HG03280 (cell line): ENCODE results near the gene S100A6.
"Not testable (repeated sequence)": the region's sequence is repeated elsewhere in the genome, so short reads cannot be mapped to it uniquely, and the experiment has no call there.

Experiments
- ATAC-seq: cut with Tn5 transposase; IDR thresholded peaks from one replicate; pipeline ENCODE4 v1.9.1; 2021; ENCODE audit warnings: mild to moderate bottlenecking, moderate library complexity; ENCODE audit not compliant: unreplicated experiment

Gene S100A6

DNA sequence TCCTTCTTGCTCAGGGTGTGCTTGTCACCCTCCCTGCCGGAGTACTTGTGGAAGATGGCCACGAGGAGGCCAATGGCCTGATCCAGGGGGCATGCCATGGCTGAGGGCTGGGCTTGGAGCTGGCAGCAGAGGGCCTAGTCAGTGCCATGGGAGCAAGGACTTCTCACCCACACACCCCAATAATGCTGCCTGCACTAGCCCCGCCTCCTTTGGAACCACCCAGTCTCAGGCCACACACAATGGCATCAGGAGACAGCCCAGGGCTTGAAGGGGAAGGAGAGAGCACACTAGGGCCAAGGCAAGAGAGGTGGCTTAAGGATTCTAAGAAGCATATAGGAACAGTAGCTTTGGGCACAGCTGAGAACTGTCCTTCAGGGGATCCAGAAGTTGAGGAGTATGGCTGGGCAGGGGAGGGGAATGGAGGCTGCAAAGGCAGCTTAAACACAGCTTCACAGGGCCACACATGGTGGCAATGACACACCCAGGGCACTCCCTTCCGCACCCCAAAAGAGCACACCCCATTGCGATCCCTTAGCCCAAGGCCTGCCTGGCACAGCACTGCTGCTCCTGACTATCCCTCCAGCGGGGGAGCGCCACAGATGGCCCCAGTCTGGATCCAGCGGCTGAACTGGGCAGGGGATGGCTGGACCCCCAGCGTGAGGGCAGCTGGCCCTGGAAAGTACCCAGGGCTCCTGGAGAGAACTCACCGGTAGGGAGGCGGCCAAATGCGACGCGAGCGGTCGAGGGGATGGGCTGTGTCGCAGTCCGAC lies at the start of gene S100A6:
Gene S100A6 (minus strand): TSS at position 750 of the 770 bp plus-strand sequence. CDS start 652 bp downstream, at position 98.
- ATAC-seq = no peak

DNA sequence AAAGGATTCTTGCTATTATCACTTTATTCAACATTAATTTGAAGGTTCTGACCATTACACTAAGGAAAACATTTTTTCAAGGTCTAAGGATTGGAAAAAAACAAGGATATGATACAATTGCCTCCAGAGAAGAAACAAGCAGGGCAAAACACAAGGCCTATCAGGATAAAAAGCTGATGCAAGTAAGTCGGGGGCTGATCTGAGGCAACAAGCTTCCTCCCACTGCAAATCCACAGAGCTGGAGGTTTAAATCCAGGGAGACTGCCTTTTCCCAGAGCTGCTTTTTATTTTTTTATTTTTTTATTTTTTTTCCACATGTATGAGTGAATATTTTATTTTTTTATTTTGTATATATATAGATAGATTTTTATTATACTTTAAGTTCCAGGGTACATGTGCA lies 49.2 kb upstream of the S100A6 start:
- no peak for ATAC-seq

DNA sequence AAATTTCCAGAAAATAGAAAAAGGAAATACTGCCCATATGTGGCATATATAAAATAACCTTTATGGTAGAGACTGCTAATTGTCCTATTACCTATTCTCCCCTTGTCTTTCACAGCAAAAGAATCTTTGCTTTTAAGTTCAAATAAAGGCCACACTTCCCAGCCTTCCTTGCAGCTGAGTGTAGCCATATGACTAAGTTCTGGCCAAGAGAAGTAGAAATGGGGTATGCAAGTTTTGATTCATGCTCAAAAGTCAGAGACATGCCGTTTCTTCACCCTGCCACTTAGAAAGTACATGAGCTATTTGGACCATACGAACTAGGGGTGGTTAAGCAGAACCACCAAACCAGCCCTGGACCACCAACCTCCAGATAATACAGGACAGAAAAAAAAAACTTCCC lies 48.2 kb upstream of the S100A6 start:
- no peak for ATAC-seq

DNA sequence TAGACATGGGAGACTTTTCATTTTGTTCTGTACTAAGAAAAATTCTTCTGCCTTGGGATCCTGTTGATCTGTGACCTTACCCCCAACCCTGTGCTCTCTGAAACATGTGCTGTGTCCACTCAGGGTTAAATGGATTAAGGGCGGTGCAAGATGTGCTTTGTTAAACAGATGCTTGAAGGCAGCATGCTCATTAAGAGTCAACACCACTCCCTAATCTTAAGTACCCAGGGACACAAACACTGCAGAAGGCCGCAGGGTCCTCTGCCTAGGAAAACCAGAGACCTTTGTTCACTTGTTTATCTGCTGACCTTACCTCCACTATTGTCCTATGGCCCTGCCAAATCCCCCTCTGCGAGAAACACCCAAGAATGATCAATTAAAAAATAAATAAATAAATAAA lies 47.7 kb upstream of the S100A6 start:
- not testable (repeated sequence) for ATAC-seq

DNA sequence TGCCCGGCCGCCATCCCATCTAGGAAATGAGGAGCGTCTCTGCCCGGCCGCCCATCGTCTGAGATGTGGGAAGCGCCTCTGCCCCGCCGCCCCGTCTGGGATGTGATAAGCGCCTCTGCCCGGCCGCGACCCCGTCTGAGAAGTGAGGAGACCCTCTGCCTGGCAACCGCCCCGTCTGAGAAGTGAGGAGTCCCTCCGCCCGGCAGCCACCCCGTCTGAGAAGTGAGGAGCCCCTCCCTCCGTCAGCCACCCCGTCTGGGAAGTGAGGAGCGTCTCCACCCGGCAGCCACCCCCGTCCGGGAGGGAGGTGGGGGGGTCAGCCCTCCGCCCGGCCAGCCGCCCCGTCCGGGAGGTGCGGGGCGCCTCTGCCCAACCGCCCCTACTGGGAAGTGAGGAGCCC lies 47.0 kb upstream of the S100A6 start:
- ATAC-seq = not testable (repeated sequence)

DNA sequence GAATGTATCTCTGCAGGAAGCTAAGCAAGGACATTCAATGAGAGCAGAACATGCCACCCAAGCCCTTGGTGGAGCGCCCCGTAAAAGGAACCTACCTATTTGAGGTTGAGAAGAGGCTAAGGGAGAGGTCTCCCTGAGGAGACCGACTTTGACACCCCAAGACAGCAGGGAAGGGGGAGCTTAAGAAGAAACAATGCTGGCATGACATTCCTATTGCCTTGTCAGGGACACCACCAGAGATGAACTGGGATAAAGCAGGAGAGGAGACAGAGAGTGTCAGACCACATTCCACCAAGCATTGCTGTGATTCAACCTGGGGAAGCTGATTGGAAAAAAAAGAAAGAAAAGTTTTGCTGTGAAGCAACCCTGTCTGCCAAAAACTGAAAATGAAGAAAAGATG lies 43.1 kb upstream of the S100A6 start:
- ATAC-seq = no peak

DNA sequence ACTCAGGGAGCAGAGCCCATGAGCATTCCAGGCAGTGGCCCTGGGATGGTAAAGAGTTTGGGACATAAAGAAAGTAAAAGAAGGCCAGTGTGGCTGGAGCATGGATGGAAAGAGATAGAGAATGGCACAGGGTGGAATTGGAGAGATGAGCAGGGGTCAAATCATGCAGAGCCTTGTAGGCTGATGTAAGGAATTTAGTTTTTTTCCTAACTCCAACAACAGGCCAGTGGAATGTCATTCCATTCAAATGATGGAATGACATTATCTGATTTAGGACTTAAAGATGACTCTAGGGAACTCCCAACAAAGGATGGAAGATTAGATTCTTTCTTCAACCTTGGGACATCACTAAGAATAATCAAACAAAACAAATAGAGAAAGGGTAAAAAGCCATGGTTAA lies 42.7 kb upstream of the S100A6 start:
- ATAC-seq = no peak

DNA sequence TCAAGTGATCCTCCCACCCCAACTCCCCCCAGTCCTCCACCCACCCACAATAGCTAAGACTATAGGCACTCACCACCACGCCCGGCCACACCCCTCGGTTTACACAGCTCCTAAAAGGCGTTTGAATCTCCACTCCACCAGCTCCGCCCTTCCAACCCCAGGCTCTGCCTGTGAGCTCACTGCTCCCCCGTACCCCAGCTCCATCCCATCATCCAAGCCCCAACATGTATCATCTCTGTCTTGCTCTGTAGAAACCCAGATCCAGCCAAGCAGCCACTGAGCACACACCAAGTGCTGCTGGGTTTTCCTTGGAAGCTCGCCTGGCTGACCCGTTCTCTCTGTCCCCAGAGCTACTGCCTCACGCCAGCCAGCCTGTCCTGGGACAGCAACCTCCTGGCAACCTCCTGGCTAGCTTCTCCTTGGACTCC lies 41.8 kb upstream of the S100A6 start:
- no peak for ATAC-seq

DNA sequence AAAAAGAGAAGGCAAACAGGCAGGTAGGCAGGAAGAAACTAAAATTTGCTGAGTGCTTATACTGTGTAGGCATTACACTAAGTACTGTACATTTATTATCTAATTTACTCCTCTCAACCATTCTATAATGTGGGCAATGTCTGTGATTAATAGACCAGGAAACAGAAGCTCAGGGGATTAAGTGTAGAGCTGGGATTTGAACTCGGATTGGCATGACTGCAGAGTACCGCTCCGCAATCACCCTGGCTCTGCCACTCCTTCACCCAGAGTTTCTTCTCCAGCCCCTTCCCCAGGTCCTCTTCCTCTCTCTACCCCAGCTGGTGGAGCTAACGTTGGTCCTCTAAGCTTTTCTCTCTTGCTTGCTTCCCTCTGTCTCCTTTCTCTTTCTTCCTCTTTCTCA lies 41.3 kb upstream of the S100A6 start:
- ATAC-seq = no peak

DNA sequence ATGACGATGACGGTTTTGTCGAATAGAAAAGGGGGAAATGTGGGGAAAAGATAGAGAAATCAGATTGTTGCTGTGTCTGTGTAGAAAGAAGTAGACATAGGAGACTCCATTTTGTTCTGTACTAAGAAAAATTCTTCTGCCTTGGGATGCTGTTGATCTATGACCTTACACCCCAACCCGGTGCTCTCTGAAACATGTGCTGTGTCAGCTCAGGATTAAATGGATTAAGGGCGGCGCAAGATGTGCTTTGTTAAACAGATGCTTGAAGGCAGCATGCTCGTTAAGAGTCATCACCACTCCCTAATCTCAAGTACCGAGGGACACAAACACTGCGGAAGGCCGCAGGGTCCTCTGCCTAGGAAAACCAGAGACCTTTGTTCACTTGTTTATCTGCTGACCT lies 39.7 kb upstream of the S100A6 start:
- ATAC-seq = not testable (repeated sequence)

DNA sequence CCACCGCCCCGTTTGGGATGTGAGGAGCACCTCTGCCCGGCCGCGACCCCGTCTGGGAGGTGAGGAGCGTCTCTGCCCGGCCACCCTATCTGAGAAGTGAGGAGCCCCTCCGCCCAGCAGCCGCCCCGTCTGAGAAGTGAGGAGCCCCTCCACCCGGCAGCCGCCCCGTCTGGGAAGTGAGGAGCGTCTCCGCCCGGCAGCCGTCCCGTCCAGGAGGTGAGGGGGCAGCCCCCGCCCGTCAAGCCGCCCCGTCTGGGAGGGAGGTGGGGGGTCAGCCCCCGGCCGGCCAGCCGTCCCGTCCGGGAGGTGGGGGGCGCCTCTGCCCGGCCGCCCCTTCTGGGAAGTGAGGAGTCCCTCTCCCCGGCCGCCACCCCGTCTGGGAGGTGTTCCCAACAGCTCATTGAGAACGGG lies 39.3 kb upstream of the S100A6 start:
- ATAC-seq = not testable (repeated sequence)

DNA sequence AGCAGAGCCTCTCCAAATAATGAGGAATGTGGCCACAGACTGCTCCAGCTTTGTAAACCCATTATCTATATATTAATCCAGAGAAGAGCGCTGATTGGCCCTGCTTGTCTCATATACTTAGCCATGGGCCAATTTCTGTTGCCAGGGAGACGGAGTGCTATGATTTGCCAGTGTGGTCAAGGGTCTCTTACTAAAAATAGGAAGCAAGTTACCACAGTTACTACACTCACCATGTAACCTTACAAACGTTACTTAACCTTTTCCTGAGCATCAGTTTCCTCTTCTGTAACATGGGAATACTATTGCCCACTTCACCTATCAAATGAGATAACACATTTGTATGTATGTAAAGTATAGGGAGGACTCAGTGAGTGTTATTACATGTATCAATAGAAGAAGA lies 37.6 kb upstream of the S100A6 start:
- no peak for ATAC-seq

DNA sequence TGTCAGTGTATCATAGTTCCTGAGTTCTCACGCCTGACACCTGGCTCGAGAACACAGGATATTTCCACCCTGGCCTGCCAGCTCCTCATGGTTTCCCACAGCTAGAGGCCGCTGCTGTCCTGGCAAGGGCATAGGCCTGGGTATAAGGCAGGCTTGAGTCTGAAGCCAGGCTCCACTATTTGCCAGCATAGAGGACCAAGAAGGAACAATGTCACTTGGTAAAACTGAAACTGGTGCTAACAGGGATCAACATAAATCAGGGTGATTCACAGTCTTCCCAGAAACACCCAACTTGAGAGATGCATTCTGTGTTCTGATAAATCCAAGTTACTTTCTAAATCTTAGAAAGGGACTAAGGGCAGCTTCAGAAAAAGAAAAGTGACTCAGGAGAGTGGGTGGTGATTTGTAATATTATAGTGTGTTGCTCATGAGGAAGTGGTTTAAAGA lies 36.8 kb upstream of the S100A6 start:
- ATAC-seq = no peak

DNA sequence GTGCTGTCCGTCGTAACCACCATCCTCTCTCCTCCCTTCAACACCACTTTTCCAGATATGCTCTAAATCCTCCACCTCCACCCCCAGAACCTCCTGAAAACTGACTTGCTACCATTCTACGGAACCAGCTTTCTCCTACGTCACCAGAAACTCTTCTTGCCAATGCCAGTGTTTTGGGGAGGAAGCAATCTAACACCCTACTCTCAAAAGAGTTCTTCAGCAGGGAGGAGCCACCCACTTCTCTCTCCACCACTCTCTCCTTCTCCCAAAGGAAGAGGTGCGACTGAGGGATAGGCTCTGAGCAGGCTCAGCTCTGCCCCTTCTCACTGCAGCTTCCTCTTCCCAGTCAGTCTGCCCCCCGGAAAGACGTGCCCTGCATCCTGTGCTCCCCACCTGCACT lies 35.9 kb upstream of the S100A6 start:
- ATAC-seq = no peak

DNA sequence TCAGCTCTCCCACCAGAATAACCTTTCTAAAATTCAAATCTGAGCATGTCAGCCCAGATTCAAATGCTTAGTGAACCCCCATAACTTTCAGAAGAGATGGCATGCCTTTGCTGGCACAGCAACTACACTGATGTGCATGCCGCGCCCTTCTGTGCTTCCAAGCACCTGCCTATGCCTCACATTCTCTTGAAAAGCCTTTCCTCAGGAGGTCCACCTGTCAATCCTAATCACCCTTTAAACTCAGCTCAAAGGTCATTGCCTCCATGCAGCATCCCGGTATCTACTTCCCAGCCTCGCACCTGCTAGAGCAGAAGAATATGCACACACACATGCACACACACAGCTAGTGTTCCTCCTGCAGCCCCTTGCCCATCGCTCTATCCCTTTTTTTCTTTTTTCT lies 35.1 kb upstream of the S100A6 start:
- ATAC-seq = no peak

DNA sequence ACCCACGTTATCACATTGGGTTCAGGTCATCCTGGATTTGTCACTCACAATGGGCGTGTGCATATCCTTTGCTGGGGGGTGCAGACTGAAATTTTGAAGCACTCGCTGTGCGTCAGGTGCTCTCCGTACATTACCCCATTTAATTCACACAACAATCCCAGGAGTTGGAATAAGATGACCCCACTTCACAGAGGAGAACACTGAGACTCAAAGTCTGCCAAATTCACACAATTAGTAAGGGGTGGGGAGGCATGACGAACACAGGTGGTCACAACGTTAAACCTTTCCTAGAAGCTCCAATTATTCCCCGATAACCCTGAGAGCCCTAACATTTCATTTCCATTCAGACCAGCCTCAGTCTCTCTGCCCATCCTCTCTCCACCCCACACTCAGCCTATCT lies 33.7 kb upstream of the S100A6 start:
- ATAC-seq = no peak

DNA sequence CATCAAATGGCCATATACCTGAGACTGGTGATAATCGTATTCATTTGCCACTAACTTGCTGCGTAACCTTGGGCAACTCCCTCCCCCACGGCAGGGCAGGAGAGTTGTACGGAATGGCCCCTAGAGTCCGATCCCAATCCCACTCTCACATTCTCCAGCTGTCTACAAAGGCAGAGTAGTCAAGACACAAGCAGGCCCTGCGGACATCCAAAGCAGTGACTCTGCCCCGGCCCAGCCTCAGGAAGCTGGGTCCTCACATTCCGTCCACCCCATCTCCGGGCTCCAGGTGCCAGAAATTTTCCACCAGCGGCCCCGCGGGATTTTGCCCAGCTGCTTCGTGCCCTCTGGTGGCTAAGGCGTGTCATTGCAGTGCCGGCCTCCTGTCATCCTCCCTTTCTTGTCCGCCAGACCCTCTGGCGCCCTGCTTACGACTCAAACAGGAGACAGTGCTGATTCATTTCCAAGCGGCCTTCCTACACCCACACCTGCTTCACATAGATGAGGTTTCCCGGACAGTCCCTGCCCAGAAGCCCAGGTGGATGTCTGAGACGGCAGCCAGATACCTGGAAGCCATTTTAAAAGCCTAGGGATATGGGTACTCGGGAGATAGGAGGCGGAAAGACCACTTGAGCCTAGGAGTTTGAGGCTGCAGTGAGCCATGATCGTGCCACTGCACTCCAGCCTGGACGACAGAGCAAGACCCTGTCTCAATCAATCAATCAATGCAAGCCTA lies 32.7 kb upstream of the S100A6 start:
- no peak for ATAC-seq

DNA sequence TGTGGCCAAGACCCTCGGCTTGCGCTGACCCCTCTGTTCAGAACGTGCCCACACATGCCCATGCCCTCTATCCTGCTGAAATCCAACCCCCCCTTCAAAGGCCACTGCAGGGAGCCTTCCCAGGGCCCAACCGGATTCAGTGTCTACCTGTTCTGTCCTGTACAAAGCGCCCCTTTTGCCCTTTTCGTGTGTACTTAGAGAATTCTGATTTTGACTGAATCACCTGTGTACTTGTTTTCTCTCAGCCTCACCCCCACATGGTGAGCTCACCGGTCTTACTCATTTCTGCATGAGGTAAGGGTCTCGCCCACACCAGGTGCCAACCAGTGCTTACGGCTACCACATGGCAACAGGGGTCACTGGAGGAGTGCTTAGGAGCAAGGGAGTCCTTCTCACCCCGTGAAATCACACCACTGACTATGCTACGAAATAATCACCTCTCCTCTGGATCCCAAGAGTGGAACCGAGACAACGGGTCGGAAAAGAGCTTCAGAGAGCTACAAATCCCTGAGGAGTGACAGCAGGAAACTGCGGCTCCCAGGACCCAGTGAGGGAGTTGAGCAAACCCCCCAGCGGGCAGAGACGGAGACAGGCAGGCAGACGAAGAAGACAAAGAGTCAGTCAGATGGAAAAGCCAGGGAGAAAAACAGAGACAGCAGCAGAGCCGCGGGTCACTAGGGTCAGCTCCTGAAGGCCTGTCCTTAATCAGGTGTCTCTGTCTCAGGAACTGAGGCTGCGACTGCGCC lies 32.0 kb upstream of the S100A6 start:
- no peak for ATAC-seq

DNA sequence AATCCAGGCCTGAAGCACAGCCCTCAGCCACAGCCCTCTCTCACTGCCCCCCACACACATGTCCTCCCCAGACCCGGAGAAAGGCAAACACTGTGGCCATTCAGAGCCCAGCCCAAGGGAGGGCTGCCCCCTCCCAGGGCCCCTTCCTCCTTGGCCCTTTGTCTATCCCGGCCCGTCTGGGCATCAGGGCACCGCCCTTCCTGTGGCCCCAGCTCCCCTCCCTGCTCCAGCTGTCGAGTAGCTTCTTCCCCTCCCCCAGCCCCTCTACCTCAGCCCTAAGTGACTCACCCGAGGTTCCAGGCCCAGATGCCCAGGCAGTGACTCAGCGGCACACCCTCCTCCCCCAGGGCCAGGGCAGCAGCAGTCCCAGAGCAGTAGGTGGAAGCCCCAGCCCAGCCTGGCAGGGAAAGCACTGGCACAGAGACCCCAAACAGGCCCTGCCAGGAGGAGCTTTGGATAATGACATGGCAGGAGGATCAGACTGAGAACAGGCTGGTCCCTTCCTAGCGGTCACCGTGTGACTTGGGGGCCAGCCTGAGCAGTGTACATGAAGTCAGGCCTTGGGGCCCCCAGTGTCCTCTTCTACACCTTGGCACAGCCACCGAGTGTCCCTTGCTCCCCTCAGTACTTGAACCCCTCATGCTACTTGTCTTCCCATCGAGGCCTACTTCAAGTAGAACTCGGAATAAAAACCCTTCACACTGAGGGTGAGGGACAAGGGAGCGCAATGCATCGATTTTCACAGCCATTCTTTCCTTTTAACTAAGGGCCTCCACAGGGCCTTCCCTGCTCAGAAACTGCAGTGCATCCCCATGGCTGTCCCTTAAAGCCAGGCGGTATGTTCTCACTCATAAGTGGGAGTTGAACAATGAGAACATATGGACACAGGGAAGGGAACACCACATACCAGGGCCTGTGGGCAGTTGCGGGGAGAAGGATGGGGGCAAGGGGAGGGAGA lies 30.9 kb upstream of the S100A6 start:
- no peak for ATAC-seq
